ENCODE data around the gene CYP20A1.
"Not testable (repeated sequence)": the region's sequence is repeated elsewhere in the genome, so short reads cannot be mapped to it uniquely, and the experiment has no call there.

The CYP20A1 gene, protein sequence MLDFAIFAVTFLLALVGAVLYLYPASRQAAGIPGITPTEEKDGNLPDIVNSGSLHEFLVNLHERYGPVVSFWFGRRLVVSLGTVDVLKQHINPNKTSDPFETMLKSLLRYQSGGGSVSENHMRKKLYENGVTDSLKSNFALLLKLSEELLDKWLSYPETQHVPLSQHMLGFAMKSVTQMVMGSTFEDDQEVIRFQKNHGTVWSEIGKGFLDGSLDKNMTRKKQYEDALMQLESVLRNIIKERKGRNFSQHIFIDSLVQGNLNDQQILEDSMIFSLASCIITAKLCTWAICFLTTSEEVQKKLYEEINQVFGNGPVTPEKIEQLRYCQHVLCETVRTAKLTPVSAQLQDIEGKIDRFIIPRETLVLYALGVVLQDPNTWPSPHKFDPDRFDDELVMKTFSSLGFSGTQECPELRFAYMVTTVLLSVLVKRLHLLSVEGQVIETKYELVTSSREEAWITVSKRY

GRCh38 chr2:203238704-203239526 lies at the start of gene CYP20A1:
CYP20A1 (plus strand) TSS chr2:203239018; CDS start chr2:203239063, 45 bp downstream.
- peak; percentile 66 for DNase-seq

DNA sequence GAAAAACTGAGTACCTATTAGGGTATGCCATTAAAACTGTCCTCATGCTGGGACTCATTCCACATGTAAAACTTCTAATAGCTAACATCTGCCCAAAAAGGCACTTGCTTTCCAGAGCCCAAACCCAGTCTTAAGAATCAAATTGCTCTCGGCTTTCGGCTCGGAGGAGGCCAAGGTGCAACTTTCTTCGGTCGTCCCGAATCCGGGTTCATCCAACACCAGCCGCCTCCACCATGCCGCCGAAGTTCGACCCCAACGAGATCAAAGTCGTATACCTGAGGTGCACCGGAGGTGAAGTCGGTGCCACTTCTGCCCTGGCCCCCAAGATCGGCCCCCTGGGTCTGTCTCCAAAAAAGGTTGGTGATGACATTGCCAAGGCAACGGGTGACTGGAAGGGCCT lies 48.3 kb upstream of the CYP20A1 start:
- DNase-seq = not testable (repeated sequence)

- not testable (repeated sequence) for DNase-seq
These were observed 47.8 kb upstream of the CYP20A1 start for GRCh38 chr2:203191026-203191425.

DNA sequence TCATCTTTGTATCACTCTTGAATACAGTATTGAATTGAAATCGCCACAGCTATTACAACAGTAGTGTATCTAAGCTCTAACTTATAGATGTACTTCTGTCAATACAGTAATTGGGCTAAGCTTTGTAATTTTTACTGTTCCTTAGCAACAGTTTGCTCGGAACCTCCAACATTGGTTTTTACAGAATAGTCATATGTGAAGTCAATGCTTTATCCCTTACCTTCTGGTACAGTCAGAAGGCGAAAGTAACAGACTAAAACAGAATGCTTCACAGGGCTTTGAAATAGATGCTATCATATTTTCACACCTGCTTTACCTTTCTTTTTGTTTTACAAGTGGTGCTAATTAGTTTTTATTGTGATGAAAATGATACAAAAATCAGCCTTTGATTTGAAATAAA lies 46.9 kb upstream of the CYP20A1 start:
- no peak for DNase-seq

DNA sequence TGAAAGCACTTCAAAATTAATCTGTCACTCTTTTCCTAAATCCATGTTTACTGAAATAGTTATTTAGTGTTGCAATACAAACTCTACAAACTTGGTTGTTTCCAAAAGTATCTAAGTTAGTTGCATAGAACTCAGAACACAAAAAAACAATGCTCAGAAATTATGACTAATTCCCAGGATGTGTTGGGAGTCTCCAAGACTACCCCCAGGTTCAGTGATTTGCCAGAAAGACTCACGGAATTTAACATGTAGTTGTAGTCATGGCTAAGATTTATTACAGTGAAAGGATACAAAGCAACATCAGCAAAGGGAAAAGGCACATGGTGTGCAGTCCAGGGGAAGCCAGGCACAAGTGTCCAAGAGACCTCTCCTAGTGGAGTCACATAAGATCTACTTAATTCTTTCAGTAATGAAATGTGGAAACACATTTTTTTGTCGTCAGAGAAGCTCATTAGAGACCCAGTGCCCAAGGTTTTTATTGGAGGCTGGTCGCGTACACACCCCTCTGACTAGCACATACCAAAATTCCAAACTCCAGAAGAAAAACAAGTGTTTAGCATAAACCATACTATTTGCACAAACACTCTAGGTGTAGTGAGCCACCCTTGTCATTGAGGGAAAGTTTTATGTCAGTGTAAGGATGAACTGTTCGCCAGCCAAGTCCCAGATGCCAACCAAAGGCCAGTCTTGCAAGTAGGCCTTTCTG lies 43.3 kb upstream of the CYP20A1 start:
- DNase-seq = no peak

- no peak for DNase-seq
These were observed 38.0 kb upstream of the CYP20A1 start for GRCh38 chr2:203200866-203201265.

GRCh38 chr2:203201426-203201825 lies 37.4 kb upstream of the CYP20A1 start:
- no peak for DNase-seq

- DNase-seq = no peak
These were observed 29.3 kb upstream of the CYP20A1 start for GRCh38 chr2:203209538-203209937.

GRCh38 chr2:203225423-203226039 lies 13.3 kb upstream of the CYP20A1 start:
- DNase-seq = no peak

- not testable (repeated sequence) for DNase-seq
These were observed 9.1 kb upstream of the CYP20A1 start for GRCh38 chr2:203229674-203230073.

DNA sequence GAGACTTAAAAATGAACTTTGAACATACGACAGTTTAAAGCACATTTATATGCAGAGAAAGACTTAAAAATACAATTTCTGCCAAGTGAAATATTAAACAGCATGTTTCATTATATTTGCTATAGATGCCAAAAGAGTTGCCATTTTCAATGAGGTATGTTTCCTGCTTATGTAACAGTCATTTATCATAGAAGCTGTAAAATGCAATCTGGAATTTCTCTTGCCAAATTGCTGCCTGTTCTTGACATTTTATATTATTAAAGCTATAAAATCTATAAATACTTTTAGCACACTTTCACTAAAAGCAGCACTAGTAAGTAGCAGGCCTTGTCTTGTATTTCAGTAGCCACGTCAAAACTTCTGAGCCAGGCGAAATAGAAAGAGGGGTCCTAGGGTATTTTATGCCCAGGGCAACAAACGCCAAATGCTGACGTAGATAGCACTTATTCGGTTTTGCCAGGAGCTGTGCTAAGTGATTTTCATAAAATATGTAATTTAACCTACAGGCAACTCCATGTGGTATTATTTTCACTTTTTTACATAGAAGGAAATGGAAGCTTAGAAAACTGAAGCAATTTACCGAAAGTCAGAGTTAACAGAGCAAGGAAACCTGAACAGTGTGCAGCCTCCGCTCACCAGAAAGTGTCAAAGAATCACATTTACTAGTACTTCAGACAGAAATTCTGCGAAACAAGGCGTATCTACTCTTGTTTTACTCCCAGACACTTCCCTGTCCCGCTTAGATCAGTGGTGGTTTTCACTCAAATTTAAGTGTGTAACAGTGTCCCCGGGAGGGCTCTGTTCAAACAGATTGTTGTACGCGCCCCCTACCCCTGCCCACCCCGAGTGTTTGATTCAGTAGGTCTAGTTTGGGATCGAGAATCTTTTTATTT lies 1.2 kb upstream of the CYP20A1 start:
- no peak for DNase-seq

GRCh38 chr2:203238292-203238703 lies 520 bp upstream of the CYP20A1 start:
- no peak for DNase-seq

- no peak for DNase-seq
These were observed 1.7 kb downstream of the CYP20A1 start for GRCh38 chr2:203240491-203240890.

- no peak for DNase-seq
These were observed 3.7 kb downstream of the CYP20A1 start for GRCh38 chr2:203242518-203242917.

DNA sequence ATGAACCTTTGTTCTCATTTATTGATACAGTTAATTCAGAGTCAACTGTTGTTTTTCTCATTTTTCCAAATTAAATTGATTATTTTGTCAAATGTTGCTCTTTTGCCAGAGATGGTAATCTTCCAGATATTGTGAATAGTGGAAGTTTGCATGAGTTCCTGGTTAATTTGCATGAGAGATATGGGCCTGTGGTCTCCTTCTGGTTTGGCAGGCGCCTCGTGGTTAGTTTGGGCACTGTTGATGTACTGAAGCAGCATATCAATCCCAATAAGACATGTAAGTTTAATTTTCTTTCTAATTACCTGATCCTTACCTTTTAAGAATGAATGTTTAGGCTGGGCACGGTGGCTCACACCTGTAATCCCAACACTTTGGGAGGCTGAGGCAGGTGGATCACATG lies 7.8 kb downstream of the CYP20A1 start:
- no peak for DNase-seq

DNA sequence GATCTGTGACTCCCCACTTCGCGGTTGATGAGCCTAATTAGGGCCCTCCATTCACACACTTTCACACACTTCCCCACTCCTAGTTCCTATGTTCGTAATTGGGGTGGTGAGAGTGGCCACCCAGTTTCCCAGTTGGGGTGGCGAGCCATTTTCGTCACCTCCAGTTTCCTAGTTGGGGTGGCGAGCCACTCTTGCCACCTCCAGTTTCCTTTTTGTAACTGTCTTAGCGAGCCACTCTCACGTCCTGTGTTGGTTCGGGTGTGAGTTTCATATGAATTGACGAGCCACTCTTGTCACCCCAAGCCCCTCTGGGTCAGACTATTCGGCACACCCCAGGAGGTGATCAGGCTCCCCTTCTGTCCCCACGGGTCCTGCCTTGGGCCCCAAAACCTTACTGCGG lies 14.0 kb downstream of the CYP20A1 start:
- no peak for DNase-seq

DNA sequence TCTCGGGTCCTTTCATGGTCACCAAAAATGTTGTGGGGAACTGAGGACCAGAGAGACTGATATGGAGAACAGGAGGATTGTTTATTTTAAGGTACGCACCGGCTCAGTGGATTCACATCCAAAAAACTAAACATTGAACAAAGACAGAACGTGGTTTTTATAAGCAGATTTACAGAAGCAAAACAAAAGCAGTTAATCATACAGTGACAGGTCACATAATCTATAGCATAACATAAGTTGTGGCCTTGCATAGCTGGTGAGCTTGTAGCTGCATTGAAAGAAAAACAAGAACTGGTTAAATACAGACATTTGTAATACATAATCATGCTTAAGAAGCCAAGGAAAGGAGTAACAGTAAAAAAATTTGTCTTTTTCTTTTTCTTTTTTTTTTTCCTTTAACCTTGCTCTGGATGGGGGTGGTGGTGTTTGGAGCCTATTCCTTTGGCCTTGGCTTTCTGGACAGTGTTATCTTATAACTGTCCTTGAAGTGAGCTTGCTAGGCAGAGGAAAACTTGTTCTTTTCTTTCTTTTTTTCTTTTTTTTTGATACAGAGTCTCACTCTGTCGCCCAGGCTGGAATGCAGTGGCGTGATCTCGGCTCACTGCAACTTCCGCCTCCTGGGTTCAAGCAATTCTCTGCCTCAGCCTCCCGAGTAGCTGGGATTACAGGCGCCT lies 14.7 kb downstream of the CYP20A1 start:
- DNase-seq = not testable (repeated sequence)

- no peak for DNase-seq
These were observed 22.7 kb downstream of the CYP20A1 start for GRCh38 chr2:203261326-203262159.

- DNase-seq = no peak
These were observed 40.5 kb downstream of the CYP20A1 start for GRCh38 chr2:203279288-203279687.

DNA sequence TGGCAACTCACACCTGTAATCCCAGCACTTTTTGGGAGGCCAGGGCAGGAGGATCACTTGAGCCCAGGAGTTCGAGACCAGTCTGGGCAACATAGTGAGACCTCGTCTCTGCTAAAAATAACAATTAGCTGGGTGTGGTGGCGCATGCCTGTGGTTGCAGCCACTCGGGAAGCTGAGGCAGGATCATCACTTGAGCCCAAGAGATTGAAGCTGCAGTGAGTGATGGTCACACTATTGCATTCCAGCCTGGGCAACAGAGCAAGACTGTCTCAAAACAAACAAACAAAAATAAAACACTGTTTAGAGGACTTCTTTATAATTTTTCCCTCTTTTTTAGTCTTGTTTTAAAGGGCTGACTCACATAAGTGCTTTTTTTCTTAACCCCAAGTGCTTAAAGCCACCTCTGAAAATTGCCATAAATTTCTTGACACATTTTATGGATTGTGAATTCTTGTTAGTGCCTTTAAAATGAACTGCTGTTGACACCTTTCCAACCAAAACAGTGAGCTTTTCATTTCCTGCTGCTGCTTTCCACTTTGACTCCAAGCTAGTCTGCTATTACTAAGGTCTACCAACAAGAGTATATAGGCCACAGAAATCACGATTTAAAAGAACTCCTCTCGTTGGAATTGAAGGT lies 41.7 kb downstream of the CYP20A1 start:
- no peak for DNase-seq
